HT-29 (cell line): ENCODE results near the gene CLEC3B. TPM values are rescaled to one million over a fixed set of nuclear protein-coding genes. Genes with fewer than 3 reads are reported as not detected.
"Not testable (repeated sequence)": the region's sequence is repeated elsewhere in the genome, so short reads cannot be mapped to it uniquely, and the experiment has no call there.

Experiments used
- DNase-seq: peaks from one replicate; pipeline ENCODE4 v3.0.0-alpha.2; 2015; ENCODE audit warnings: low spot score
- total RNA-seq: library from RNA; depleted of rRNA; stranded (reverse); fragments of >200 nt; shearing (Covaris generic); gene quantifications from 2 replicates; pipeline ENCODE4 v1.2.3, GENCODE V29; 2014

Gene CLEC3B
- total RNA-seq, 1 experiment from 2014 or later, result not detected

DNA sequence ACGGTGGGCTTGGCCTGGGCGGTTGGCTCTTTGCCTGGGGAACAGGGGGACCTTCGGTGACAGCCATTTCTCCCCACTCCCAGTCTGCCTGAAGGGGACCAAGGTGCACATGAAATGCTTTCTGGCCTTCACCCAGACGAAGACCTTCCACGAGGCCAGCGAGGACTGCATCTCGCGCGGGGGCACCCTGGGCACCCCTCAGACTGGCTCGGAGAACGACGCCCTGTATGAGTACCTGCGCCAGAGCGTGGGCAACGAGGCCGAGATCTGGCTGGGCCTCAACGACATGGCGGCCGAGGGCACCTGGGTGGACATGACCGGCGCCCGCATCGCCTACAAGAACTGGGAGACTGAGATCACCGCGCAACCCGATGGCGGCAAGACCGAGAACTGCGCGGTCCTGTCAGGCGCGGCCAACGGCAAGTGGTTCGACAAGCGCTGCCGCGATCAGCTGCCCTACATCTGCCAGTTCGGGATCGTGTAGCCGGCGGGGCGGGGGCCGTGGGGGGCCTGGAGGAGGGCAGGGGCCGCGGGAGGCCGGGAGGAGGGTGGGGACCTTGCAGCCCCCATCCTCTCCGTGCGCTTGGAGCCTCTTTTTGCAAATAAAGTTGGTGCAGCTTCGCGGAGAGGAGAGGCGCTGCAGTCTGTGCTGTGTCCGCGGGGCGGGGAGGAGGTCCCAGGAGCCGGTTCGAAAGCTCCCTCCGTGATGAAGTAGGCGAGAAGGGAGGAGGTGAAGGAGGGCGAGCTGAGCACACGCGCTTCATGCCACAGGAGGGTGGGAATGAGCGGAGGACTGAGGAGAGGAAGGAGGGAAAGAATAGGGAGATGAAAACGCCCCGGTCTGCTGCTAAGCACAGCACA is 9.6 kb downstream of the CLEC3B start:
- no peak for DNase-seq

DNA sequence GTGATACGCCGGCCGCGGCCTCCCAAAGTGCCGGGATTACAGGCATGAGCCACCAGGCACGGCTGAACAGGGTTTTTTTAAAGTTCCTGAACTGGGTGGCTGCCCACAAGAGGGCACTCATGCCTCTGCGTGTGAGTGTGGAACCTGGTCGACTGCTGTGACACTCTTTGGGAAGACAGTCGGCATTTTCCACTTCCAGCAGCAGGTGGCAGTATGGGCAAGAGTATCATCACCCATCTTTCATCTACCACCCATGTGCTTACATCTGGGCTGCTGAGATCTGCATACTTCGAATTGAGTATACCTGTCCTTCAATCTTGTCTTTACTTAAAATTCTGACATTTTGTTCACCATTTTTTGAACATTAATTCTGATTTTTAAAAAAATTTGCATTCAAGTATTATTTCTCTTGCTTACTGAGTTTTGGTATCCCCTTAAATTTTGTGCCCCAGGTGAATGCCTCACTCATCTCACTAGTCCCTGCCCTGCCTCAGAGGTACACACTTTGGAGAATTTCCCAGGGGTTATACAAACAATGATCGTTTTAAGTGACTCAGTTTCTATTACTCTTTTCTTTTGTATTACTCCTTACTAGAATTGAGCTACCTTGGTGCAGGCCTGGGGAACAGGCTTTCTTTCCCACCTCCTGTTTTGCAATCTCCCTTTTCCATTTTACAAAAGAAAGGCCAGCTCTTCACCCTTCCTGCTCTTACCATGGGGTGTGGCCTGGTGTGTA is 11.8 kb downstream of the CLEC3B start:
- DNase-seq, result peak; percentile 94

DNA sequence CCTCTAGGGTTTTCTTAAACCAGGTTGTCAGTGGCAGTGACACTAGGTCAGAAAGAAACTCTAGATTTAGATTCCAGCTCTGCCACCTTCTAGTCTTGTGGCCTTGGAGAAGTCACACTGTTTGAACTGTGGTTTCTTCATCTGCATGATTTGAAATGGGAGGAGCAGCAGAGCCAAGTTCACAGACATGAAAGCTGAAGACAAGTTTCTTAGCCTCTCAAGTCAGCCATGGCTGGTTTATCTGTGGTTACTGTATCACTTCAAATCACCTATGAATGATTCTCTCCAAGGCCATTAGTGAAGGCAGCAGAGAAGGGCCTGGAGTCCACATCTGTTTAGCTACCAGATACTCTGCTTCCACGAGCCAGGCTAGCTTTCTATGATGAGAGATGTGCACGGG is 15.6 kb downstream of the CLEC3B start:
- DNase-seq, result no peak

DNA sequence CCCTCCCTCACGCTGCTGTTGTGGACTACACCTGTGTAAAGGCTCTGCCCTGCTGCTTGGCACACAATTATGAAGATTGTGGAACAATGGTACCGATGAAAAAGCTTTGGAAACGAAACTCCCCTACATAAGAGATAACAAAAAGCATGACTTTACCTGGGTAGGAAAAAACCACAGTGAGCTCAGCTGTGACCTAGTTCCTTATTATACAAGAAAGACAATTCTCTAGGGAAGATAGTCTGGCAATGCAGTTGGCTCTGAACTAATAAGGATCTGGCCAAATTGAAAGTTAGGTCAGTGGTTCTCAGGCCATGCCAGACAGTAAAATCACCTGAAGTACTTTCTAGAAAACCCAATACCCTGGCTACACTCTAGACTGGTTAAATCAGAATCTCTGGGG is 16.1 kb downstream of the CLEC3B start:
- DNase-seq, result no peak

DNA sequence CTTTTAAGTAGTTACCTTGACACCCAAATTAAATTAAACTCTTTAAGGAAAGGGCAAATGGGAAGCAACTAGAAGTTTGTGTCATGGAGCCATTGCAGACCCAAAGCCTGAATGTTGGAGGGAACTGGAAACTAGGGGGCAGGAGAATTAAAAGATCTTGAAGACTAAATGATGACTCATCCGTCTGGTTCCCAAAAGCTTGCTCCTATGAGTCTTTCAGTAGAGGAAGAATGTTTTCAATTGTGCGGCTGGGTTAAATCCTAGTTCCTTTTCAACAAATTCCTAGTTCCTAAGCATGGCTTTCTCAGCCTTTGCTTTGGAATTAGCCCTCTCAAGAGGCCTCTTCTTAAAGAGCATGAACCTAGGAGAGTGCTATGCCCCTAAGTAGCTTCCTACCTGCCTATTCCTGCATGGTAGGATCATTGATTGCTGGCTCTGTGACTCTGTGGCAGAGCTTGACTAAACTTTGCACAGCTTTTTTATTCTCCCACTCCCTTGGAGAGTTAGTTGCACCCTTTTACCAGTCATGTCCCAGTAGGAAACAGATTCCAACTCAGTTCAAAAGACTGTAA is 17.7 kb downstream of the CLEC3B start:
- DNase-seq, result no peak

DNA sequence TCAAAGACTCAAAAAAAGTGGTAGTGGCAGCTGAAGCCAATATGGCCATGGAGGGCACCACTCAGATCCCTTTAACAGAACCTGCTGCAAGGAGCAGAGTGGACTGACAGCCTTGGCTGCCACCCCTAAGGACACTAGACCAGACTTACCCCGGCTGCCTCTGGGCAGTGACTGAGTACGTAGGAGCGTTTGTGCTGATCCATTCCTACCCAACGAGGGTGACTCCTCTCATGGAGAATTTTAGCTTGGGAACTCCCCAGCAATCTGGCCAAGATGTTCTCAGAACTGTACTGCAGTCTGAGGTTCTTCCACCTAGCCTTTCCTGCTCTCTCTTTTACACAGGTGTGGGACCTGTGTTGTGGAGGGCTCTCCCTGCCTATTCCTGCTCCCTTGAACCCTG is 22.1 kb downstream of the CLEC3B start:
- DNase-seq, result no peak

DNA sequence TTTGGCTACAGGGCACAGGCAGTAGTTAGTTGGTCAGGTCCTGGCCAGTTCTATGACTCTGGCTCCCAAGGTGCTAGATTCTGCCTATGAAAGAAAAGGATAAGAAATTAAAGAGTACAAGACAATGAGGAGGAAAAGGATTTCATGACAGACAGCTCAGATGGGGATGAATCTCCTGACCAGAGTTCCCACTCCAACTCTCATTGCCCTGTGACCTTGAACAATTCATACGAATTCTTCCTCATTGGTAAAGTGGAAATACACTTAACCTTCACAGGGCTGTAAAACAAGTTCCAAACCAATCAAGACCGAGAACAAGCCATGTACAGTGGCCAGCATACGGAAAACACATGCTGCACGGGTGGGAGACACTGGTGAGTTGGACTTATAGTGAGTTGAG is 23.7 kb downstream of the CLEC3B start:
- DNase-seq, result no peak

DNA sequence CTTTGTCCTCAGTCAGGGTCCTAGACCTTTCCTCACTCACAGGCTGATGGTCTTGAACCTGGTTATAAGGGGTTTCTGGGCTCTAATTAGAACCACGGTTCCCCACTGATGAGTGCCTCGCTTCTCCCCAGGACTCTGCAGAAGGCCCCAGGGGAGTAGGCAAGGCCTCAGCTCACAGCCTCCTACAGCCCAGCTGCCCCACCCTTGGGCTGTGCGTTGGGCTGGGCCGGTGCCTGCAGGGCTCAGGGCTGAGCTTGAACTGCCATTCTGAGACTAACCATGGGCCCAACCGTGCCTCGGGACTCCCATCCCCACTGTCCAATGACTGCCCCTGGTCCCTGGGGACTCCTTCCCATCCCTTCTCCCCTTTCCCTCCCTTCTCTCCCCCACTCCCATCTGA is 25.6 kb downstream of the CLEC3B start:
- DNase-seq, result no peak

DNA sequence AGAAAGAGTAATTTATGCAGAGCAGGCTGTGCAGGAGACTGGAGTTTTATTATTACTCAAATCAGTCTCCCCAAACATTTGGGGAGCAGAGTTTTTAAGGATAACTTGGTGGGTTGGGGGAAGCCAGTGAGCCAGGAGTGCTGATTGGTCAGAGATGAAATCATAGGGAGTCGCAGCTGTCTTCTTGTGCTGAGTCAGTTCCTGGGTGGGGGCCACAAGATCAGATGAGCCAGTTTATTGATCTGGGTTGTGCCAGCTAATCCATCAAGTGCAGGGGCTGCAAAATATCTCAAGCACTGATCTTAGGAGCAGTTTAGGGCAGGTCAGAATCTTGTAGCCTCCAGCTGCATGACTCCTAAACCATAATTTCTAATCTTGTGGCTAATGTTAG is 27.7 kb downstream of the CLEC3B start:
- DNase-seq, result not testable (repeated sequence)

DNA sequence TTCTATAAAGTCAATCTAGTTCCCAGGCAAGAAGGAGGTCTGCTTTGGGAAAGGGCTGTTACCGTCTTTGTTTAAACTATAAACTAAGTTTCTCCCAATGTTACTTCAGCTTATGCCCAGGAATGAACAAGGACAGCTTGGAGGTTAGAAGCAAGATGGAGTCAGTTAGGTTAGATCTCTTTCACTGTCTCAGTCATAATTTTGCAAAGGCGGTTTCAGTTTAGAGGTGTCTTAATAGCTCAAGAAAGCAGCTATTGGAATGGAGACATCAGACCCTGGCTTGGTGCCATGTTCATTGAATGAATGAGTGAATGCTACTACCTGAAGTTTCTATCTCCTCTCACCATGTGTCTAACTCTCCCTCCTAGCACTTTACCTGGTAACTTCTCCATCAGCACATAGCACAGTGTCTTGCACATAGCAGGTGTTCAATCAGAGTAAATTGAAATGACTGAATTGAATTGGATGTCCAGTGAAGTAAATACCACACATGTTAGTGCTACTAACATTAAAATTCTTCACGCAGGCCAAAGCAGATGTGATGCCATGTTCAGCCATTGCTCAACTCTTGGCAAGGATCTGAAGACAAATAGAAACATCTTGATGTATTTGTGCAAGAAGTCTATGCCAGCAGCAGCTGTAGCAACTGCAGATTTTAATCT is 28.2 kb downstream of the CLEC3B start:
- no peak for DNase-seq

DNA sequence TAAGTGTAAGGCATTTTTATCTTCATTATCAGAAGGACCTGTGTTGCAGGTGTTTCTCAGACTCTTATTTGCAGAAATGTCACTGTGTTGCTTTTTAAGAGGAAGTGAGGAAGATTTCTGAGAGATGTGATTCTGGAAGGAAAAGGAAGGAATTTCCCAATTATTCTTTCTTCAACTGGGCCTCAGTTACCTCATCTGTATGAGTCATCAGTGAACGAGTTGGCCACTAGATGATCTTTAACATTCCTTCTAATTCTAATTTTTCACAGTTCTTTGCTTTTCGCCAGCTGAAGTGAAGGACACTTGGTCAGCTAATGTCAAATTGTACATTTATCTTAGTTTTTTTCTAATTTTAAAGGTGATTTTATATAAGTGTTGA is 28.9 kb downstream of the CLEC3B start:
- DNase-seq, result no peak

DNA sequence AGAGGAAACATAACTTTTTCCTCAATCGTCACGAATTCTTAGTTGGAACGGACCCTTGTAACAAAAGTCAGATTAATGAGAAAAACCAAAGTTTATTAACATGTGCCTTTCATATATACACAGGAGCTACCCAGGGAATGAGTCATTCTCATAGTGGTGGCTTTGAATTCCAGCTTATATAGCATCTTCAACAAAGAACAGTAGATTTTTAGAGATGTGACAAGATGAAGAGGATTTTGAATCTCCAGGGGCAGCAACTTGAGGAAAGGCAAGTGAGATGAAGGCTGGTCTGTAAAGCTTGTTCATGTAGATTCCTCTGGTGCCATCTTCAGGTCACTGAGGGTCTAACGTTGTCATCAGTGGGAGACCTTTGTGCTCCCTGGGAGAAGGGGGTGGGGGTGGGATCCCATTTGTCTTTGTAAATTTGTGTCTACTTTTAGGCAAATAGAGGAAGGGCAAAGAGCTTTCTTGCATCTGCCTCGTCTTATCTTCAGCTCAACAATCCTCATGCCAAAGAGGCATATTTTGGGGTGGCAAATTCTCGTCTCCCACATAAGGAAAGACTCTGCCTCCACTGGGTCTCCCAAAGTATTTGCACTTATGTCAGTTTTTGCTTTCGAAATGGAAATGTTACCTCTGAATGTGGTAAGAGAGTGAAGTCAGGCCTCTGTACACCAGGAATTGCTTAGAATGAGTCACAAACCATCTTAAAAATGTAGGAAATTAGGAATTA is 29.5 kb downstream of the CLEC3B start:
- DNase-seq, result no peak

DNA sequence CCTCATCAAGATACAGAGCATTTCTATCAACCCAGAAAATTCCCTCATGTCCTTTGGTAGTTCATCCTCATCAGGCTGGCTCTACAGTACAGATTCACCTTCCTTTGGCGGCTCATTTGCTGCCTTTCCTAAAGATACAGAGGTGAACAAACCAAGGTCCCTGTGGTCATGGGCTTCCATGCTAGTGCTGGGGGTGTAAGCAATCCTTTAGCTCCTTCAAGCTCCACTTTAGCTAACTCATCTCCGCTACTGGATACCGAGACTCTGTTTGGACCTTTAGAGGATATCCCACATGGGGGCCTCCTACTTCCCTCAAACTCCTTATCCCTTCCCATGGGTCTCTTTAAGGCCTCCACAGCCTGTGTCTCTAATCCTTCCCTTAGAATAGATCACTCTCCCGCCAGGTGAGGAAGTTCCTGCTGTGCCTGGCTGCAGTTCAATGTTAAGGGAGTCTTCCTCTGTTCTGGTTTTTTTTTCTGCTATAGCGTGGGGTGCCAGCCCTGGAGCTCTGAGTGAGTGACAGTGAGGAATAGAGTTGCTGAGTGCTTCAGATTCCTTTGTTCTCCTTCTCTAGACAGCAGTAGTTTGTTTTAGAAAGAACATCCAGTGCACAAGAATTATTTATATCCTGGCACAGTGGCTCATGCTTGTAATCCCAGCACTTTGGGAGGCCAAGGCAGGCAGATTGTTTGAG is 30.7 kb downstream of the CLEC3B start:
- no peak for DNase-seq

DNA sequence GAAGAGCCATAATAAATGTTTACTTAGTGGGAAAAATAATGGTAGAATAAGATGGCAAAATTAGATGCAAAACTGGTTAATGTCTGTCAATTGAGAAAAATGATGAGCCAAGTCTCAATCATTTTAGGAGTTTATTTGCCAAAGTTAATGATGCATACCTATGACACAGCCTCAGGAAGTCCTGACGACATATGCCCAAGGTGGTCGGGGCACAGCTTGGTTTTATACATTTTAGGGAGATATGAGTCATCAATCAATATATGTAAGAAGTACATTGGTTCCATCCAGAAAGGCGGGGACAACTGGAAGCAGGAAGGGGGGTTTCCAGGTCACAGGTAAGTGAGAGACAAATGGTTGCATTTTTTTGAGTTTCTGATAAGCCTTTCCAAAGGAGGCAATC is 31.5 kb downstream of the CLEC3B start:
- DNase-seq, result no peak

DNA sequence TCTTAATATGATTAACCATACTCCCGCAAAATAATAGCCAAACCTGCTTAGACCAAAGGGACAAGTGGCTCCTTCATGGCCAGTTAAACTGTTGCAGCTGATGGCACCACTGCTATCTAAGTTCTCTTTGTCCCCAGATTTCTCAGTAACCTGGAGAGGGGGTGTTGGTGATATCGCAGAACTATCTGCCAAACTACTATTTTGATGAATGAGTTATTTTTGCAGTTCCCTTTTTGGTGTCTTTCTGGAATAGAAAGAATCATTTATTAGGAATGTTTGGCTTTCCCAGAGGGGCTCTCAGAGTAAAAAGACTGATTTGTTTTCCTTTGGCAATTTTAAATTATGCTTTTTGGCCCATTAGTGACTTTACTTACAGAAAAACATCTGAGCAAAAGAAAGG is 33.0 kb downstream of the CLEC3B start:
- DNase-seq, result no peak

DNA sequence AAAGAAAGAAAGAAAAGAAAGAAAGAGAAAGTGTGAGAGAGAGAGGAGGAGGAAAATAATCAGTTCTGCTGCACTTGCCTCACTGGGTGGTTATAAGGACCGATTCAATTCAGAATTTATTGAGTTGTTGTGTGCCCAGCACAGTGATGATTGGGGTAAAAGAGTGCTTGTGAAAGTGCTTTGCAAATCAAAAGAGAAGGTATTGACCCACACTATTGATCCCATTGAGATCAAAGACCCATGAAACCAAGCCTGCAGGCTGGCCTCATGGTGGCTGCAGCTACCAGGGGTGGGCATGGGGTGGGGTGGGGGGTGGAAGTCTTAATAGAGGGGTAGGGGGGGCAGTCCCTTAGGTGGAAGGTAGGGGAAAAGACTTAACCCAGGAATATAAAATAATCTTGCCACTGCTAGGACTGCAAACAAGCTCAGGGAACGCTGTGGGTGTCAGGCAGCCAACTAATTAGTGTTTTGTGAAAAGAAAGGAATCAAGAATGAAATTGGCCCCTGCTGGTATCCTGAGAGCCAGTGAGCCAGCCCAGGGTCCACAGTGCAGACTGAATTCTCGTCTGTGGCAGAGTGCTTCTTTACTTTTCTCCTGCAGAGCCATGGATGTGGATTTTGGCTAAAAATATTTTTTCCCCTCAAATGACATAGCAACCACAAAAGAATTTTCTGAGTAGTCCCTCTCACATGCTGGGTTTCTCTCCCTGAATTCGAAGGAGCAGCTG is 34.2 kb downstream of the CLEC3B start:
- no peak for DNase-seq

DNA sequence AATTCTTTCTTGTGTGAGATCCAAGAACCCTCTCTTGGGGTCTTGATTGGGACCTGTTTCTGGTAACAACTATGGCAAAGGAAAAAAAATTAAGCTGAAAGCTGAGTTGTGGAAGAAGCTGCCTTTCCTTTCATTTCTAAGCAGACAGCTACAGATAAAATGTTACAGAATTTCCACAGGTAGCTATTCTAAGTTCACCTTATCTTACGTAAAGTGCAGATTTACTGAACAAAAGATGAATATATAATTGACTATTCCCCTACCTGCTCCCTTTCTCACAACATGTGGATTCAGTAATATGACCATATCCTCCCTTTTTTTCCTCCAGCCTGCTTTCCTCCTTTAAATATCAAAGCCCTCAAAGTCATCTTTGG is 36.6 kb downstream of the CLEC3B start:
- no peak for DNase-seq

DNA sequence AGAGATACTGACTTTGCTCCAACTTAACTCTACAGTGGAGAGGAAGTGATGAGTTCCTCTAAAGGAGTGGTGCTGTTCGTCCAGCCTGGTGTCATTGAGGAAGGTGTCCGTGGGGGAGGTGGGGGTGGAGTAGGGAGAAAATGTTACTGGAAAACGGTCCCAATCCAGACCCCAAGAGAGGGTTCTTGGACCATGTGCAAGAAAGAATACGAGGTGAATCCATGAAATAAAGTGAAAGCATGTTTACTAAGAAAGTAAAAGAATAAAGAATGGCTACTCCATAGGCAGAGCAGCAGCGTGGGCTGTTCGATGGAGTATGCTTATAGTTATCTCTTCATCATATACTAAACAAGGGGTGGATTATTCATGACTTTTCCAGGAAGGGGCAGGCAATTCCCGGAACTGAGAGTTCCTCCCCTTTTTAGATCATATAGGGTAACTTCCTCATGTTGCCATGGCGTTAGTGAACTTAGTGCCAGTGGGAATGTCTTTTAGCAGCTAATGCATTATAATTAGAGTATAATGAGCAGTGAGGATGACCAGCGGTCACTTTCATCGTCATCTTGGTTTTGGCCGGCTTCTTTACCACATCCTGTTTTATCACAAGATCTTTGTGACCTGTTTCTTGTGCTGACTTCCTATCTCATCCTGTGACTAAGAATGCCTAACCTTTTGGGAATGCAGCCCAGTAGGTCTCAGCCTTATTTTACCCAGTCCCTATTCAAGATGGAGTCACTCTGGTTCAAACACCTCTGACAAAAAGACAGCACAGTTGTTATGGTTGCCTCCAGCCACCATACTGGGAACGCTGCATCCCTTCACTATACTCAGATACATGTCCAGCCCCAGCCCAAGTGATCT is 38.6 kb downstream of the CLEC3B start:
- DNase-seq, result peak; percentile 42

DNA sequence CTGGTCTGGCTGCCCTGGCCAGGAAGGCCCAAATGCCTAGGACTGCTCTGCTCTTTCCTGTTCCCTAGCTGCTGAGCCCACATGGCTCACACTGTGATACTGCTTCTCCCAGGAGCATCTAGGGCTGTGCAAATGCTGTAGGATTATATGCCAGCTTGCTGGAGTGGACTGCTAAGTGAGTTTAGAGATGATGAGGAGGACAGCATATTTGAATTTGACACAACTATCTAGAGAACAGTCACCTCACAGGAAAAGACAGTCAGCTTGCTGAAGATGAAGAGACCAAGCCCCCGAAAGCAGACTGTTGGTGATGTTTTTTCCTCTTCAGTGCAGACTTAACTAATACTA is 39.2 kb downstream of the CLEC3B start:
- no peak for DNase-seq
